Thoracic aorta (tissue), 2 donors: Measurements from ENCODE around the gene MCHR1. TPM values are rescaled to one million over a fixed set of nuclear protein-coding genes. Genes with fewer than 3 reads are reported as not detected.
"Not testable (repeated sequence)": the region's sequence is repeated elsewhere in the genome, so short reads cannot be mapped to it uniquely, and the experiment has no call there.

Source experiments
- ATAC-seq: fragments of 150-250 bp; one replicate; pipeline ENCODE4 v1.8.0; 2017; ENCODE audit warnings: low read depth; ENCODE audit not compliant: insufficient number of reproducible peaks, low FRiP score
- DNase-seq: peaks from one replicate; pipeline ENCODE4 v3.0.0-alpha.2; 2020; ENCODE audit warnings: low spot score
- H3K27ac ChIP-seq, 2 donors: fragments of 200-600 bp; sonication (generic); 1 replicate in 1 of 2; 2 replicates in 1 of 2; pipeline ENCODE4 v1.5.1; 2016; ENCODE audit warnings: mild to moderate bottlenecking in 2 of 2, moderate library complexity in 2 of 2
- H3K27me3 ChIP-seq: fragments of 200-600 bp; sonication (generic); replicated peaks from 2 replicates; pipeline ENCODE4 v1.6.0; 2016; ENCODE audit warnings: mild to moderate bottlenecking; ENCODE audit not compliant: insufficient read depth
- H3K36me3 ChIP-seq: fragments of 200-600 bp; sonication (generic); one replicate; pipeline ENCODE4 v1.5.1; 2016
- H3K4me1 ChIP-seq, 2 donors: fragments of 200-600 bp; sonication (generic); 1 replicate in 1 of 2; 2 replicates in 1 of 2; pipeline versions ENCODE4 v1.5.1 to v1.6.0; 2016; ENCODE audit warnings: low read depth in 2 of 2, mild to moderate bottlenecking in 1 of 2; ENCODE audit not compliant: control insufficient read depth in 1 of 2
- H3K4me3 ChIP-seq: fragments of 200-600 bp; sonication (generic); 2 replicates; pipeline ENCODE4 v1.5.1; 2016; ENCODE audit warnings: mild to moderate bottlenecking
- H3K9me3 ChIP-seq: fragments of 200-600 bp; sonication (generic); 2 replicates; pipeline ENCODE4 v1.5.1; 2016
- total RNA-seq, 2 donors: library from RNA; depleted of rRNA; stranded (reverse); fragments of >200 nt; gene quantifications; one replicate each; pipeline versions ENCODE4 v1.1.0 to v1.2.3, GENCODE V29; 2016
- TF ChIP-seq, protein P1 (sequence below): fragments of 200-600 bp; sonication (generic); IDR thresholded peaks from one replicate; pipeline ENCODE4 v1.5.1; 2019; ENCODE audit warnings: antibody characterized with exemption

MCHR1 gene
- total RNA-seq, 2 donors from 2014 or later: 0.41 TPM; not detected in 1

- H3K4me1 ChIP-seq: peaks cover 3 to 6% of the 10 kb centered on the region in 2 donors
Measured at GRCh38 chr22:40674274-40674673, 5.0 kb upstream of the MCHR1 start.

DNA sequence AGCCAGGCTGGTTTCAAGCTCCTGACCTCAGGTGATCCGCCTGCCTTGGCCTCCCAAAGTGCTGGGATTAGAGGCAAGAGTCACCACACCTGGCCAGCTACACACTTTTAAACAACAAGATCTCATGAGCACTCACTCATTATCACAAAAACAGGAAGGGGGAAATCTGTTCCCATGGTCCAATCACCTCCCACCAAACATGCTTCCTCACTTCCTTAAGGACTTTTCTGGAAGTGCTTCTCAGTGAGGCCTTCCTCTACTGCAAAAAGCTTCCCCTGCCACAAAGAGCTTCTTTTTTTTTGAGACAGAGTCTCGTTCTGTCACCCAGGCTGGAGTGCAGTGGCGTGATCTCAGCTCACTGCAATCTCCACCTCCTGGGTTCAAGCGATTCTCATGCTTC is 3.1 kb upstream of the MCHR1 start:
- peaks cover 4 to 14% of the 10 kb centered on the region in 2 donors for H3K4me1 ChIP-seq
- H3K4me3 ChIP-seq, H3K9me3 ChIP-seq, H3K27me3 ChIP-seq, H3K27ac ChIP-seq, H3K36me3 ChIP-seq, ATAC-seq, DNase-seq: not testable (repeated sequence)

More at GRCh38 chr22:40674274-40674673, 5.0 kb upstream of the MCHR1 start:
- Histone ChIP-seq H3K4me3 (no peak overlapping the region), H3K27me3 (no peaks in the 10 kb centered on the region), H3K36me3 (no peaks in the 10 kb centered on the region), H3K27ac (no peak overlapping the region), H3K9me3 (no peaks in the 10 kb centered on the region)
- DNase-seq: no peak
- ATAC-seq: no peak
- TF ChIP-seq, protein P1, sequence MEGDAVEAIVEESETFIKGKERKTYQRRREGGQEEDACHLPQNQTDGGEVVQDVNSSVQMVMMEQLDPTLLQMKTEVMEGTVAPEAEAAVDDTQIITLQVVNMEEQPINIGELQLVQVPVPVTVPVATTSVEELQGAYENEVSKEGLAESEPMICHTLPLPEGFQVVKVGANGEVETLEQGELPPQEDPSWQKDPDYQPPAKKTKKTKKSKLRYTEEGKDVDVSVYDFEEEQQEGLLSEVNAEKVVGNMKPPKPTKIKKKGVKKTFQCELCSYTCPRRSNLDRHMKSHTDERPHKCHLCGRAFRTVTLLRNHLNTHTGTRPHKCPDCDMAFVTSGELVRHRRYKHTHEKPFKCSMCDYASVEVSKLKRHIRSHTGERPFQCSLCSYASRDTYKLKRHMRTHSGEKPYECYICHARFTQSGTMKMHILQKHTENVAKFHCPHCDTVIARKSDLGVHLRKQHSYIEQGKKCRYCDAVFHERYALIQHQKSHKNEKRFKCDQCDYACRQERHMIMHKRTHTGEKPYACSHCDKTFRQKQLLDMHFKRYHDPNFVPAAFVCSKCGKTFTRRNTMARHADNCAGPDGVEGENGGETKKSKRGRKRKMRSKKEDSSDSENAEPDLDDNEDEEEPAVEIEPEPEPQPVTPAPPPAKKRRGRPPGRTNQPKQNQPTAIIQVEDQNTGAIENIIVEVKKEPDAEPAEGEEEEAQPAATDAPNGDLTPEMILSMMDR: no peak

- no peak for ATAC-seq
- TF ChIP-seq, protein P1: no peak
Measured at GRCh38 chr22:40676644-40677043, 2.6 kb upstream of the MCHR1 start.

GRCh38 chr22:40678493-40679248 is 613 bp upstream of the MCHR1 start:
- Histone ChIP-seq H3K36me3 (no peaks in the 10 kb centered on the region), H3K27ac (no peak overlapping the region), H3K4me1 (peaks cover 7 to 14% of the 10 kb centered on the region in 2 donors), H3K9me3 (no peaks in the 10 kb centered on the region), H3K4me3 (peak overlapping the region; percentile 51), H3K27me3 (no peaks in the 10 kb centered on the region)
- TF ChIP-seq, protein P1: no peak
- no peak for ATAC-seq
- no peak for DNase-seq

More at GRCh38 chr22:40676644-40677043, 2.6 kb upstream of the MCHR1 start:
- no peak overlapping the region for H3K4me3 ChIP-seq
- no peaks in the 10 kb centered on the region for H3K27me3 ChIP-seq
- no peaks in the 10 kb centered on the region for H3K9me3 ChIP-seq
- no peak for DNase-seq
- H3K36me3 ChIP-seq: no peaks in the 10 kb centered on the region
- peaks cover 4 to 14% of the 10 kb centered on the region in 2 donors for H3K4me1 ChIP-seq
- no peak overlapping the region for H3K27ac ChIP-seq

GRCh38 chr22:40679964-40680818 is 907 bp downstream of the MCHR1 start:
- TF ChIP-seq, protein P1: no peak

More at GRCh38 chr22:40679964-40680818, 907 bp downstream of the MCHR1 start:
- no peaks in the 10 kb centered on the region for H3K27me3 ChIP-seq
- peak overlapping the region; percentile 51 for H3K4me3 ChIP-seq
- no peak overlapping the region for H3K27ac ChIP-seq
- no peaks in the 10 kb centered on the region for H3K36me3 ChIP-seq
- ATAC-seq (no peak), DNase-seq (no peak)
- H3K4me1 ChIP-seq: peaks cover 7 to 14% of the 10 kb centered on the region in 2 donors
- no peaks in the 10 kb centered on the region for H3K9me3 ChIP-seq
